HEK293 (cell line): ENCODE measurements around the gene ACIN1.

ENCODE experiments used
- BCL11B ChIP-seq: fragments of 450-650 bp; formaldehyde crosslinking; IDR thresholded peaks from 2 replicates; pipeline ENCODE4 v1.5.1; 2016; ENCODE audit warnings: low read depth, missing biosample characterization, missing genetic modification characterization
- FEZF1 ChIP-seq: fragments of 450-650 bp; formaldehyde crosslinking; IDR thresholded peaks from 2 replicates; pipeline ENCODE4 v1.5.1; 2016; ENCODE audit warnings: missing biosample characterization, missing genetic modification characterization
- GLIS1 ChIP-seq: fragments of 450-650 bp; formaldehyde crosslinking; IDR thresholded peaks from 2 replicates; pipeline ENCODE4 v1.5.1; 2016; ENCODE audit warnings: missing biosample characterization, missing genetic modification characterization
- GLIS2 ChIP-seq: fragments of 450-650 bp; formaldehyde crosslinking; IDR thresholded peaks from 2 replicates; pipeline ENCODE4 v1.5.1; 2016; ENCODE audit warnings: missing biosample characterization, missing genetic modification characterization
- IKZF3 ChIP-seq: fragments of 450-650 bp; IDR thresholded peaks from 2 replicates; pipeline ENCODE4 v1.5.0; 2018; ENCODE audit warnings: missing biosample characterization, mild to moderate bottlenecking, missing genetic modification characterization, moderate library complexity
- KLF10 ChIP-seq: fragments of 450-650 bp; IDR thresholded peaks from 2 replicates; pipeline ENCODE4 v1.5.1; 2018; ENCODE audit warnings: missing biosample characterization, mild to moderate bottlenecking, missing genetic modification characterization
- YY1 ChIP-seq: fragments of 450-650 bp; formaldehyde crosslinking; IDR thresholded peaks from 2 replicates; pipeline ENCODE4 v1.5.1; 2018; ENCODE audit warnings: missing biosample characterization, missing genetic modification characterization
- ZBTB21 ChIP-seq: fragments of 450-650 bp; formaldehyde crosslinking; IDR thresholded peaks from 2 replicates; pipeline ENCODE4 v1.5.1; 2017; ENCODE audit warnings: missing biosample characterization, missing genetic modification characterization
- ZFP69B ChIP-seq: fragments of 450-650 bp; formaldehyde crosslinking; IDR thresholded peaks from 2 replicates; pipeline ENCODE4 v1.5.1; 2016; ENCODE audit warnings: missing biosample characterization, missing genetic modification characterization
- ZNF114 ChIP-seq: fragments of 450-650 bp; formaldehyde crosslinking; IDR thresholded peaks from 2 replicates; pipeline ENCODE4 v1.5.0; 2017; ENCODE audit warnings: missing biosample characterization, missing genetic modification characterization
- ZNF146 ChIP-seq: fragments of 450-650 bp; formaldehyde crosslinking; IDR thresholded peaks from 2 replicates; pipeline ENCODE4 v1.5.1; 2016; ENCODE audit warnings: missing biosample characterization, missing genetic modification characterization
- ZNF148 ChIP-seq: fragments of 450-650 bp; formaldehyde crosslinking; IDR thresholded peaks from 2 replicates; pipeline ENCODE4 v1.5.0; 2017; ENCODE audit warnings: missing biosample characterization, missing genetic modification characterization, borderline replicate concordance
- ZNF174 ChIP-seq: fragments of 450-650 bp; formaldehyde crosslinking; IDR thresholded peaks from 2 replicates; pipeline ENCODE4 v1.5.0; 2017; ENCODE audit warnings: missing biosample characterization, mild to moderate bottlenecking, missing genetic modification characterization
- ZNF2 ChIP-seq: fragments of 450-650 bp; formaldehyde crosslinking; IDR thresholded peaks from 2 replicates; pipeline ENCODE4 v1.5.1; 2016; ENCODE audit warnings: missing biosample characterization, missing genetic modification characterization
- ZNF202 ChIP-seq: fragments of 450-650 bp; formaldehyde crosslinking; IDR thresholded peaks from 2 replicates; pipeline ENCODE4 v1.5.1; 2016; ENCODE audit warnings: missing biosample characterization, missing genetic modification characterization, borderline replicate concordance
- ZNF223 ChIP-seq: fragments of 450-650 bp; formaldehyde crosslinking; IDR thresholded peaks from 2 replicates; pipeline ENCODE4 v1.5.1; 2016; ENCODE audit warnings: missing biosample characterization, missing genetic modification characterization
- ZNF37A ChIP-seq: fragments of 450-650 bp; IDR thresholded peaks from 2 replicates; pipeline ENCODE4 v1.5.1; 2018; ENCODE audit warnings: missing biosample characterization, missing genetic modification characterization
- ZNF394 ChIP-seq: fragments of 450-650 bp; formaldehyde crosslinking; IDR thresholded peaks from 2 replicates; pipeline ENCODE4 v1.5.1; 2016; ENCODE audit warnings: missing biosample characterization, missing genetic modification characterization, mild to moderate bottlenecking, moderate library complexity, borderline replicate concordance
- ZNF473 ChIP-seq: fragments of 450-650 bp; formaldehyde crosslinking; IDR thresholded peaks from 2 replicates; pipeline ENCODE4 v1.5.1; 2017; ENCODE audit warnings: missing biosample characterization, missing genetic modification characterization
- ZNF560 ChIP-seq: fragments of 450-650 bp; formaldehyde crosslinking; IDR thresholded peaks from 2 replicates; pipeline ENCODE4 v1.5.1; 2017; ENCODE audit warnings: missing biosample characterization, missing genetic modification characterization, borderline replicate concordance
- ZNF621 ChIP-seq: fragments of 450-650 bp; formaldehyde crosslinking; IDR thresholded peaks from 2 replicates; pipeline ENCODE4 v1.5.1; 2017; ENCODE audit warnings: missing biosample characterization, missing genetic modification characterization
- ZNF776 ChIP-seq: fragments of 450-650 bp; formaldehyde crosslinking; IDR thresholded peaks from 2 replicates; pipeline ENCODE4 v1.5.0; 2017; ENCODE audit warnings: missing biosample characterization, missing genetic modification characterization, borderline replicate concordance
- ZNF830 ChIP-seq: fragments of 450-650 bp; IDR thresholded peaks from 2 replicates; pipeline ENCODE4 v1.5.0; 2018; ENCODE audit warnings: missing biosample characterization, missing genetic modification characterization, low read depth, mild to moderate bottlenecking, moderate library complexity
- ZSCAN16 ChIP-seq: fragments of 450-650 bp; formaldehyde crosslinking; IDR thresholded peaks from 2 replicates; pipeline ENCODE4 v1.5.1; 2016; ENCODE audit warnings: missing biosample characterization, missing genetic modification characterization
- TF ChIP-seq, protein P1 (sequence below): fragments of 450-650 bp; formaldehyde crosslinking; IDR thresholded peaks from 2 replicates; pipeline ENCODE4 v1.5.1; 2016; ENCODE audit warnings: missing biosample characterization, missing genetic modification characterization
- TF ChIP-seq, protein P2 (sequence below): fragments of 450-650 bp; formaldehyde crosslinking; IDR thresholded peaks from 2 replicates; pipeline ENCODE4 v1.5.1; 2017; ENCODE audit warnings: missing biosample characterization, missing genetic modification characterization
- TF ChIP-seq, protein P3 (sequence below): fragments of 450-650 bp; formaldehyde crosslinking; IDR thresholded peaks from 2 replicates; pipeline ENCODE4 v1.5.1; 2016; ENCODE audit warnings: missing biosample characterization, missing genetic modification characterization
- TF ChIP-seq, protein P4 (sequence below): fragments of 450-650 bp; formaldehyde crosslinking; IDR thresholded peaks from 2 replicates; pipeline ENCODE4 v1.5.1; 2016; ENCODE audit warnings: missing biosample characterization, missing genetic modification characterization
- TF ChIP-seq, protein P5 (sequence below): fragments of 450-650 bp; formaldehyde crosslinking; IDR thresholded peaks from 2 replicates; pipeline ENCODE4; 2016; ENCODE audit warnings: missing biosample characterization, missing genetic modification characterization
- TF ChIP-seq, protein P6 (sequence below): fragments of 450-650 bp; IDR thresholded peaks from 2 replicates; pipeline ENCODE4 v1.5.1; 2018; ENCODE audit warnings: missing biosample characterization, missing genetic modification characterization

Gene ACIN1

GRCh38 chr14:23068789-23069412 is 26.0 kb downstream of the ACIN1 start (continued):
- no peak for TF ChIP-seq ZSCAN16
- no peak for TF ChIP-seq GLIS2
- TF ChIP-seq ZFP69B (tag by site-specific recombination) = 0 out of 2 replicates have a peak, but pooled peaks have one; percentile 33
- peak; percentile 100 for TF ChIP-seq IKZF3 (tag by site-specific recombination)
- no peak for TF ChIP-seq KLF10 (tag by site-specific recombination)
- no peak for TF ChIP-seq ZNF223 (tag by site-specific recombination)
- peak; percentile 91 for TF ChIP-seq ZNF394 (tag by site-specific recombination)
- TF ChIP-seq, protein P1, sequence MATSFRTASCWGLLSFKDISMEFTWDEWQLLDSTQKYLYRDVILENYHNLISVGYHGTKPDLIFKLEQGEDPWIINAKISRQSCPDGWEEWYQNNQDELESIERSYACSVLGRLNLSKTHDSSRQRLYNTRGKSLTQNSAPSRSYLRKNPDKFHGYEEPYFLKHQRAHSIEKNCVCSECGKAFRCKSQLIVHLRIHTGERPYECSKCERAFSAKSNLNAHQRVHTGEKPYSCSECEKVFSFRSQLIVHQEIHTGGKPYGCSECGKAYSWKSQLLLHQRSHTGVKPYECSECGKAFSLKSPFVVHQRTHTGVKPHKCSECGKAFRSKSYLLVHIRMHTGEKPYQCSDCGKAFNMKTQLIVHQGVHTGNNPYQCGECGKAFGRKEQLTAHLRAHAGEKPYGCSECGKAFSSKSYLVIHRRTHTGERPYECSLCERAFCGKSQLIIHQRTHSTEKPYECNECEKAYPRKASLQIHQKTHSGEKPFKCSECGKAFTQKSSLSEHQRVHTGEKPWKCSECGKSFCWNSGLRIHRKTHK = no peak
- TF ChIP-seq ZNF202 (tag by site-specific recombination) = no peak
- TF ChIP-seq ZNF37A (tag by site-specific recombination) = no peak
- no peak for TF ChIP-seq YY1 (tag by site-specific recombination)
- TF ChIP-seq ZNF146 (tag by site-specific recombination) = no peak
- TF ChIP-seq ZNF776 (tag by site-specific recombination) = no peak
- TF ChIP-seq, protein P2, sequence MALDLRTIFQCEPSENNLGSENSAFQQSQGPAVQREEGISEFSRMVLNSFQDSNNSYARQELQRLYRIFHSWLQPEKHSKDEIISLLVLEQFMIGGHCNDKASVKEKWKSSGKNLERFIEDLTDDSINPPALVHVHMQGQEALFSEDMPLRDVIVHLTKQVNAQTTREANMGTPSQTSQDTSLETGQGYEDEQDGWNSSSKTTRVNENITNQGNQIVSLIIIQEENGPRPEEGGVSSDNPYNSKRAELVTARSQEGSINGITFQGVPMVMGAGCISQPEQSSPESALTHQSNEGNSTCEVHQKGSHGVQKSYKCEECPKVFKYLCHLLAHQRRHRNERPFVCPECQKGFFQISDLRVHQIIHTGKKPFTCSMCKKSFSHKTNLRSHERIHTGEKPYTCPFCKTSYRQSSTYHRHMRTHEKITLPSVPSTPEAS (tag by site-specific recombination) = no peak
- TF ChIP-seq ZNF473 (tag by site-specific recombination) = no peak
- TF ChIP-seq ZNF621 (tag by site-specific recombination) = no peak
- no peak for TF ChIP-seq ZNF560 (tag by site-specific recombination)
- TF ChIP-seq ZNF174 (tag by site-specific recombination) = no peak
- no peak for TF ChIP-seq BCL11B (tag by site-specific recombination)
- TF ChIP-seq ZNF830 = no peak
- no peak for TF ChIP-seq FEZF1
- TF ChIP-seq, protein P3, sequence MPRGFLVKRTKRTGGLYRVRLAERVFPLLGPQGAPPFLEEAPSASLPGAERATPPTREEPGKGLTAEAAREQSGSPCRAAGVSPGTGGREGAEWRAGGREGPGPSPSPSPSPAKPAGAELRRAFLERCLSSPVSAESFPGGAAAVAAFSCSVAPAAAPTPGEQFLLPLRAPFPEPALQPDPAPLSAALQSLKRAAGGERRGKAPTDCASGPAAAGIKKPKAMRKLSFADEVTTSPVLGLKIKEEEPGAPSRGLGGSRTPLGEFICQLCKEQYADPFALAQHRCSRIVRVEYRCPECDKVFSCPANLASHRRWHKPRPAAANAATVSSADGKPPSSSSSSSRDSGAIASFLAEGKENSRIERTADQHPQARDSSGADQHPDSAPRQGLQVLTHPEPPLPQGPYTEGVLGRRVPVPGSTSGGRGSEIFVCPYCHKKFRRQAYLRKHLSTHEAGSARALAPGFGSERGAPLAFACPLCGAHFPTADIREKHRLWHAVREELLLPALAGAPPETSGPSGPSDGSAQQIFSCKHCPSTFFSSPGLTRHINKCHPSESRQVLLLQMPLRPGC (tag by site-specific recombination) = no peak
- no peak for TF ChIP-seq ZNF148 (tag by site-specific recombination)
- no peak for TF ChIP-seq ZNF114 (tag by site-specific recombination)
- TF ChIP-seq, protein P4, sequence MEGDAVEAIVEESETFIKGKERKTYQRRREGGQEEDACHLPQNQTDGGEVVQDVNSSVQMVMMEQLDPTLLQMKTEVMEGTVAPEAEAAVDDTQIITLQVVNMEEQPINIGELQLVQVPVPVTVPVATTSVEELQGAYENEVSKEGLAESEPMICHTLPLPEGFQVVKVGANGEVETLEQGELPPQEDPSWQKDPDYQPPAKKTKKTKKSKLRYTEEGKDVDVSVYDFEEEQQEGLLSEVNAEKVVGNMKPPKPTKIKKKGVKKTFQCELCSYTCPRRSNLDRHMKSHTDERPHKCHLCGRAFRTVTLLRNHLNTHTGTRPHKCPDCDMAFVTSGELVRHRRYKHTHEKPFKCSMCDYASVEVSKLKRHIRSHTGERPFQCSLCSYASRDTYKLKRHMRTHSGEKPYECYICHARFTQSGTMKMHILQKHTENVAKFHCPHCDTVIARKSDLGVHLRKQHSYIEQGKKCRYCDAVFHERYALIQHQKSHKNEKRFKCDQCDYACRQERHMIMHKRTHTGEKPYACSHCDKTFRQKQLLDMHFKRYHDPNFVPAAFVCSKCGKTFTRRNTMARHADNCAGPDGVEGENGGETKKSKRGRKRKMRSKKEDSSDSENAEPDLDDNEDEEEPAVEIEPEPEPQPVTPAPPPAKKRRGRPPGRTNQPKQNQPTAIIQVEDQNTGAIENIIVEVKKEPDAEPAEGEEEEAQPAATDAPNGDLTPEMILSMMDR (tag by site-specific recombination) = peak; percentile 95
- no peak for TF ChIP-seq ZBTB21 (tag by site-specific recombination)
- TF ChIP-seq, protein P5, sequence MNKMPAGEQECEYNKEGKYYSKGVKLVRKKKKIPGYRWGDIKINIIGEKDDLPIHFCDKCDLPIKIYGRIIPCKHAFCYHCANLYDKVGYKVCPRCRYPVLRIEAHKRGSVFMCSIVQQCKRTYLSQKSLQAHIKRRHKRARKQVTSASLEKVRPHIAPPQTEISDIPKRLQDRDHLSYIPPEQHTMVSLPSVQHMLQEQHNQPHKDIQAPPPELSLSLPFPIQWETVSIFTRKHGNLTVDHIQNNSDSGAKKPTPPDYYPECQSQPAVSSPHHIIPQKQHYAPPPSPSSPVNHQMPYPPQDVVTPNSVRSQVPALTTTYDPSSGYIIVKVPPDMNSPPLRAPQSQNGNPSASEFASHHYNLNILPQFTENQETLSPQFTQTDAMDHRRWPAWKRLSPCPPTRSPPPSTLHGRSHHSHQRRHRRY (tag by site-specific recombination) = no peak
- TF ChIP-seq, protein P6, sequence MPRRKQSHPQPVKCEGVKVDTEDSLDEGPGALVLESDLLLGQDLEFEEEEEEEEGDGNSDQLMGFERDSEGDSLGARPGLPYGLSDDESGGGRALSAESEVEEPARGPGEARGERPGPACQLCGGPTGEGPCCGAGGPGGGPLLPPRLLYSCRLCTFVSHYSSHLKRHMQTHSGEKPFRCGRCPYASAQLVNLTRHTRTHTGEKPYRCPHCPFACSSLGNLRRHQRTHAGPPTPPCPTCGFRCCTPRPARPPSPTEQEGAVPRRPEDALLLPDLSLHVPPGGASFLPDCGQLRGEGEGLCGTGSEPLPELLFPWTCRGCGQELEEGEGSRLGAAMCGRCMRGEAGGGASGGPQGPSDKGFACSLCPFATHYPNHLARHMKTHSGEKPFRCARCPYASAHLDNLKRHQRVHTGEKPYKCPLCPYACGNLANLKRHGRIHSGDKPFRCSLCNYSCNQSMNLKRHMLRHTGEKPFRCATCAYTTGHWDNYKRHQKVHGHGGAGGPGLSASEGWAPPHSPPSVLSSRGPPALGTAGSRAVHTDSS (tag by site-specific recombination) = no peak
- no peak for TF ChIP-seq GLIS1 (tag by site-specific recombination)
- TF ChIP-seq ZNF2 (tag by site-specific recombination) = peak; percentile 37; the same call in 1 of the 2 replicates
